Measurements from ENCODE around the gene MANSC1. TPM values are rescaled to one million over a fixed set of nuclear protein-coding genes. Genes with fewer than 3 reads are reported as not detected.

The MANSC1 gene
- total RNA-seq, 4 donors from 2014 or later, result 5.1 to 10.8 (median 8.1) TPM

DNA sequence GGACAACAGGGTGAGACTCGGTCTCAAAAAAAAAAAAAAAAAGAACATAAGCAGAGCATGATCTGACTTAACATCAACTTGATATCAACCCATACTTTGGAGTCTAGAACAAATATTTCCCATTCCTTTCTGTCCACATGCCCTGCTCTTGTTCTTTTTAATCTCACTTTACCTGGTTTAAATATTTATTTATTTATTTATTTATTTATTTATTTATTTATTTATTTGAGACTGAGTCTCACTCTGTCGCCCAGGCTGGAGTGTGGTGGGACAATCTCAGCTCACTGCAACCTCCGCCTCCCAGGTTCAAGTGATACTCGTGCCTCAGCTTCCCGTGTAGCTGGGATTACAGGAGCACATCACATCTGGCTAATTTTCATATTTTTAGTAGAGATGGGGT lies 63.6 kb downstream of the MANSC1 start:
- TF ChIP-seq, protein P1, sequence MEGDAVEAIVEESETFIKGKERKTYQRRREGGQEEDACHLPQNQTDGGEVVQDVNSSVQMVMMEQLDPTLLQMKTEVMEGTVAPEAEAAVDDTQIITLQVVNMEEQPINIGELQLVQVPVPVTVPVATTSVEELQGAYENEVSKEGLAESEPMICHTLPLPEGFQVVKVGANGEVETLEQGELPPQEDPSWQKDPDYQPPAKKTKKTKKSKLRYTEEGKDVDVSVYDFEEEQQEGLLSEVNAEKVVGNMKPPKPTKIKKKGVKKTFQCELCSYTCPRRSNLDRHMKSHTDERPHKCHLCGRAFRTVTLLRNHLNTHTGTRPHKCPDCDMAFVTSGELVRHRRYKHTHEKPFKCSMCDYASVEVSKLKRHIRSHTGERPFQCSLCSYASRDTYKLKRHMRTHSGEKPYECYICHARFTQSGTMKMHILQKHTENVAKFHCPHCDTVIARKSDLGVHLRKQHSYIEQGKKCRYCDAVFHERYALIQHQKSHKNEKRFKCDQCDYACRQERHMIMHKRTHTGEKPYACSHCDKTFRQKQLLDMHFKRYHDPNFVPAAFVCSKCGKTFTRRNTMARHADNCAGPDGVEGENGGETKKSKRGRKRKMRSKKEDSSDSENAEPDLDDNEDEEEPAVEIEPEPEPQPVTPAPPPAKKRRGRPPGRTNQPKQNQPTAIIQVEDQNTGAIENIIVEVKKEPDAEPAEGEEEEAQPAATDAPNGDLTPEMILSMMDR (IDR thresholded peaks at IDR 0.05; ENCODE audit: low read depth), result no peak

DNA sequence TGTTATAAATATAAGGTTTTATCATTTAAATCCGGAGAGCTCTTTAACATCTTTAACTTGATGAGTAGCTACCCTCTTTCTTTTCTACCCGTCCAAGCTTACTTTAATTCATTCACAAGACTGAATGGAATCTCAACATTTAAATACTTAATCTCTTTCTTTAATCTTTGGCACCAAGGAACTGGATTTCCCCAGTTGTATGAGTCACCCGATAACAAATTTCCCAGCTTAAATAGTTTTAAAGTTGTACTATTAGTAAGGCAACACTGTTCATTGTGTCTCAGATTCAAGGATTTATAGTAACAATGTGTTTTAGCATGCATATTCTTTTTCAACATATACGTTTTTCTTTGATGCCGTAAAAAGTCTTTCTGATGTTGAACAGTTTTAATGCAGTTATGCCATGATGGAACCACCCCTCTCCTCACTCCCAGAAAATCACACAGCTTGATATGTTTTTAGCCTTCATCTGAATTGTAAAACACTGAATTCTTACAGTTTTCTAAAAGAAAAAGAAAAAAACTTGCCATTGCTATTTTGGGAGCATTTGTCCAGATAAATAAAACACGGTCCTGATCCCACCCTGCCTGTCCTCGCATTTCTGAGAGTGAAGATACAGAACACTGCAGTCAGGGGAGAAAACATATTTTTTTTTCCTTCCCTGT lies 67.1 kb downstream of the MANSC1 start:
- TF ChIP-seq, protein P1 (IDR thresholded peaks at IDR 0.05; ENCODE audit: low read depth), result no peak

DNA sequence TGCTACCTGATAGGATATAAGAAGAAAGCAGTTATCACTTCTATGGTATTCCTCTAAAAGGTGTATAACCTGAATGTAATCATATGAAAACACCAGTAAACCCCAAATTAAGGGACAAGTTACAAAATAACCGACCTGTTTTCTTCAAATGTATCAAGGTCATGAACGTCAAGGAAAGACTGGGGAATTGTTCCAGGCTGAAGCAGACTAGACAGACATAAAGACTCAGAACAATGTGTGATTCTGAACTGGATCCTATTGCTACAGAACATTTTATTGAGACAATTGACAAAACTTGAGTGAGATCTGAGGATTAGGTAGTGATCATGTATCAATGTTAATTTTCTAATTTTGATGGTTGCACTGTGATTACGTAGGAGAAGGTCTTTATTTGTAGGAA lies 67.8 kb downstream of the MANSC1 start:
- TF ChIP-seq, protein P1 (IDR thresholded peaks at IDR 0.05; ENCODE audit: low read depth), result no peak

DNA sequence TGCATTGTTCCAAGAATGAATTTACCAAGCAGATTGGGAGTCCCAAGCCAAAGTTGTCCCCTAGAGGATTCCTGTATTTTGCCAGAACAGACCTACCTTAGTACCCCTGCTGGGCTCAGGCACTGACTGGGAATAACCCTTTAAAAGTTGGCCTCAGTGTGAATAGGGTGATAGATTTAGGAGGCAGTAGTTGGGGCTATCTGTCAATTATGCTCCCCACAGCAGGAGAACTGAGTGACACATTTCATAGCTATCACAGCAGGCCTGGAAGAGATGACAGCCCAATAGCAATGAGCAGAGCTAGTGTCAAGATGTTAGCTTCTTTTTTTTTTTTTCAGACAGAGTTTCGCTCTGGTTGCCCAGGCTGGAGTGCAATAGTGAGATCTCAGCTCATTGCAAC lies 68.9 kb downstream of the MANSC1 start:
- TF ChIP-seq, protein P1 (IDR thresholded peaks at IDR 0.05; ENCODE audit: low read depth), result no peak

DNA sequence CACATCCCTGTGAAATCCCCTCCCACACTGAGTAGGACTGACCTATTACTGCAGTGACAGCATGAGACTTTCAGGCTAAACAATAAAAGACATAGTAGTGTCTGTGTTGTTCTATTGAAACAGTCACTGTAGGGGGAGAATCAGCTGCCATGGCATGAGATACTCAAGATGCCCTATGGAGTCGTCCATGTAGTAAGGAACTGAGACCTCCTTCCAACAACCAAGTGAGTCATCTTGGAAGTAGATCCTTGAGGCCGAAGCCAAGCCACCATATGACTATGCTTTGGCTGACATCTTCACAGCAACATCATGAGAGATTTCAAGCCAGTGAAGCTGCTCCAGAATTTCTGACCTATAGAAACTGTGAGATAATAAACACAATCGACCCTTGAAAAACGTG lies 71.1 kb downstream of the MANSC1 start:
- TF ChIP-seq, protein P1 (IDR thresholded peaks at IDR 0.05; ENCODE audit: low read depth), result no peak

Small RNAs within 50 kb of the gene (small RNA-seq; reads per million reads assigned to genes)
- gene RNU6-318P, result not detected

Other genes with a start within 250 kb of the MANSC1 start
- 10 to 100 TPM; 21.5 to 29.7 (median 23.5) TPM for gene LRP6, start 83.2 kb downstream of the MANSC1 start, total RNA-seq
- gene BORCS5, start 6.8 kb upstream of the MANSC1 start, total RNA-seq, result 10 to 100 TPM in 3 of 4 donors, 1 to 10 TPM in 1; 9.8 to 21.4 (median 14.6) TPM
- gene DUSP16, start 212.6 kb upstream of the MANSC1 start, total RNA-seq, result 10 to 100 TPM in 3 of 4 donors, 1 to 10 TPM in 1; 7.5 to 21.4 (median 14.6) TPM